A673 (cell line): ENCODE data around the gene ATP8A2.

Source experiments
- CTCF ChIP-seq: fragments of 300-800, 200-600 bp; sonication (generic); conservative IDR thresholded peaks from 2 replicates; pipeline ENCODE4 v1.5.1; 2017; ENCODE audit warnings: low read depth, mild to moderate bottlenecking, antibody characterized with exemption, low read length, moderate library complexity, mixed read lengths
- EZH2 ChIP-seq: fragments of 200-600 bp; sonication (generic); IDR thresholded peaks from 2 replicates; pipeline ENCODE4 v1.6.1; 2017; ENCODE audit warnings: borderline replicate concordance, low read depth, mild to moderate bottlenecking, mixed read lengths, antibody characterized with exemption, low read length; ENCODE audit not compliant: poor library complexity, severe bottlenecking

- TF ChIP-seq CTCF (no peak), EZH2 (no peak)
These were observed 556.2 kb downstream of the ATP8A2 start for GRCh38 chr13:25927932-25928331.
